ENCODE measurements around the gene NCAM2.

GRCh38 chr21:21097466-21097865, 99.3 kb downstream of the NCAM2 start:
- TF ChIP-seq EP300 (IDR thresholded peaks at IDR 0.05; ENCODE audit: low read depth) = no peak
- TF ChIP-seq POLR2A (IDR thresholded peaks at IDR 0.05) = no peak
